C4-2B (cell line): Measurements from ENCODE around the gene PGAP2.

ENCODE experiments used
- H3K27ac ChIP-seq: fragments of 450-650 bp; 2 replicates; pipeline ENCODE4 v1.5.1; 2017
- CTCF ChIP-seq: fragments of 450-650 bp; conservative IDR thresholded peaks from 2 replicates; pipeline ENCODE4 v1.5.1; 2017; ENCODE audit warnings: mild to moderate bottlenecking
- ZFX ChIP-seq: fragments of 450-650 bp; IDR thresholded peaks from 2 replicates; pipeline ENCODE4 v1.6.1; 2017

The PGAP2 gene

GRCh38 chr11:3853899-3854659 lies 45.7 kb downstream of the PGAP2 start:
- peak overlapping the region; percentile 89 for H3K27ac ChIP-seq
- TF ChIP-seq ZFX: no peak

- peak overlapping the region; percentile 89 for H3K27ac ChIP-seq
- TF ChIP-seq CTCF: 0 out of 2 replicates have a peak, but pooled peaks have one; percentile 21
- no peak for TF ChIP-seq ZFX
Observed at GRCh38 chr11:3854660-3854976, 46.3 kb downstream of the PGAP2 start.

- TF ChIP-seq ZFX (peak; percentile 51), CTCF (peak; percentile 98)
- H3K27ac ChIP-seq: peak within 1 kb of the TSS; percentile 89
Observed at GRCh38 chr11:3854977-3855807, 46.8 kb downstream of the PGAP2 start, which contains the start of gene STIM1. STIM1 (plus strand) TSS chr11:3855664; CDS start chr11:3856271, 607 bp downstream.

GRCh38 chr11:3855808-3856491 lies 47.6 kb downstream of the PGAP2 start:
- TF ChIP-seq CTCF (no peak), ZFX (no peak; the same call in 1 of the 2 replicates)
- H3K27ac ChIP-seq: peak overlapping the region; percentile 89

- no peak overlapping the region for H3K27ac ChIP-seq
- TF ChIP-seq CTCF (no peak), ZFX (no peak)
Observed at GRCh38 chr11:3856856-3857553, 48.6 kb downstream of the PGAP2 start.

GRCh38 chr11:3857628-3858027 lies 49.3 kb downstream of the PGAP2 start:
- no peak overlapping the region for H3K27ac ChIP-seq
- TF ChIP-seq ZFX (no peak), CTCF (no peak)

GRCh38 chr11:3859373-3859881 lies 51.1 kb downstream of the PGAP2 start:
- no peak for TF ChIP-seq ZFX
- TF ChIP-seq CTCF: no peak
- peak overlapping the region; percentile 32 for H3K27ac ChIP-seq
